ENCODE results near the gene CWH43. TPM values are rescaled to one million over a fixed set of nuclear protein-coding genes. Genes with fewer than 3 reads are reported as not detected.
A peak's percentile ranks its signal among the peaks of the same experiment; 100 is the strongest.
"Not testable (repeated sequence)": the region's sequence is repeated elsewhere in the genome, so short reads cannot be mapped to it uniquely, and the experiment has no call there.

CWH43 gene
- total RNA-seq, 3 donors from 2014 or later (not counting 1 experiment from before 2014, with no cell fraction given) = not detected

GRCh38 chr4:49099831-49100444 lies 113.9 kb downstream of the CWH43 start:
- intact Hi-C loops (cut with micrococcal nuclease); H3K4me1 ChIP-seq (ENCODE audit: control insufficient read depth, insufficient read depth, low read length); H3K36me3 Mint-ChIP-seq; ATAC-seq; H3K36me3 ChIP-seq (ENCODE audit: control insufficient read depth, insufficient read depth, low read length); H3K27ac Mint-ChIP-seq; H3K4me3 ChIP-seq (ENCODE audit: low read length); H3K27ac ChIP-seq (ENCODE audit: low read length); H3K4me3 Mint-ChIP-seq; H3K27me3 ChIP-seq (ENCODE audit: control insufficient read depth, insufficient read depth, low read length); H3K4me1 Mint-ChIP-seq; H3K27me3 Mint-ChIP-seq (ENCODE audit: low read depth in 2 of 2): not testable (repeated sequence)
- 82% methylated on average over 16 of the region's 16 CpGs for WGBS (ENCODE audit: insufficient coverage)
- peaks cover 49% of the 10 kb centered on the region for H3K9me3 ChIP-seq (ENCODE audit: control insufficient read depth, insufficient read depth, low read length)
- H3K9me3 Mint-ChIP-seq = peaks cover 67% of the 10 kb centered on the region in 2 donors
- peak in 1 of 2 donors; percentile 24 for DNase-seq

GRCh38 chr4:49102344-49102898 lies 116.3 kb downstream of the CWH43 start:
- peaks cover 73% of the 10 kb centered on the region in 2 donors for H3K9me3 Mint-ChIP-seq
- H3K27me3 Mint-ChIP-seq (ENCODE audit: low read depth in 2 of 2); H3K4me1 ChIP-seq (ENCODE audit: control insufficient read depth, insufficient read depth, low read length); H3K36me3 ChIP-seq (ENCODE audit: control insufficient read depth, insufficient read depth, low read length); H3K36me3 Mint-ChIP-seq; H3K4me1 Mint-ChIP-seq; H3K27ac ChIP-seq (ENCODE audit: low read length); H3K27ac Mint-ChIP-seq; H3K4me3 Mint-ChIP-seq; H3K27me3 ChIP-seq (ENCODE audit: control insufficient read depth, insufficient read depth, low read length); H3K4me3 ChIP-seq (ENCODE audit: low read length); intact Hi-C loops (cut with micrococcal nuclease): not testable (repeated sequence)
- H3K9me3 ChIP-seq (ENCODE audit: control insufficient read depth, insufficient read depth, low read length) = peaks cover 49% of the 10 kb centered on the region
- DNase-seq = peak in 1 of 2 donors; percentile 4
- ATAC-seq = peak; percentile 20 to 60 (median 37)
- 74% methylated on average over 9 of the region's 9 CpGs for WGBS (ENCODE audit: insufficient coverage)

GRCh38 chr4:49103436-49104136 lies 117.5 kb downstream of the CWH43 start:
- H3K27me3 ChIP-seq (ENCODE audit: control insufficient read depth, insufficient read depth, low read length); H3K27ac ChIP-seq (ENCODE audit: low read length); H3K4me1 Mint-ChIP-seq; H3K4me1 ChIP-seq (ENCODE audit: control insufficient read depth, insufficient read depth, low read length); intact Hi-C loops (cut with micrococcal nuclease); H3K27me3 Mint-ChIP-seq (ENCODE audit: low read depth in 2 of 2); H3K36me3 Mint-ChIP-seq; H3K27ac Mint-ChIP-seq; H3K4me3 ChIP-seq (ENCODE audit: low read length); H3K36me3 ChIP-seq (ENCODE audit: control insufficient read depth, insufficient read depth, low read length); H3K4me3 Mint-ChIP-seq; DNase-seq: not testable (repeated sequence)
- WGBS (ENCODE audit: insufficient coverage) = 68% methylated on average over 14 of the region's 14 CpGs
- ATAC-seq = peak in 1 of 3 donors; percentile 40
- H3K9me3 Mint-ChIP-seq = peaks cover 71 to 72% of the 10 kb centered on the region in 2 donors
- H3K9me3 ChIP-seq (ENCODE audit: control insufficient read depth, insufficient read depth, low read length) = peaks cover 44% of the 10 kb centered on the region

- H3K4me3 Mint-ChIP-seq; H3K36me3 ChIP-seq (ENCODE audit: control insufficient read depth, insufficient read depth, low read length); H3K4me1 ChIP-seq (ENCODE audit: control insufficient read depth, insufficient read depth, low read length); intact Hi-C loops (cut with micrococcal nuclease); H3K4me3 ChIP-seq (ENCODE audit: low read length); H3K27me3 ChIP-seq (ENCODE audit: control insufficient read depth, insufficient read depth, low read length); H3K27me3 Mint-ChIP-seq (ENCODE audit: low read depth in 2 of 2); H3K4me1 Mint-ChIP-seq; ATAC-seq; H3K36me3 Mint-ChIP-seq; H3K27ac Mint-ChIP-seq; H3K27ac ChIP-seq (ENCODE audit: low read length): not testable (repeated sequence)
- H3K9me3 Mint-ChIP-seq = peaks cover 66% of the 10 kb centered on the region in 2 donors
- DNase-seq = peak in 1 of 2 donors; percentile 22
- WGBS (ENCODE audit: insufficient coverage) = 68% methylated on average over 17 of the region's 17 CpGs
- H3K9me3 ChIP-seq (ENCODE audit: control insufficient read depth, insufficient read depth, low read length) = peaks cover 38% of the 10 kb centered on the region
Measured at GRCh38 chr4:49104231-49104930, 118.3 kb downstream of the CWH43 start.

GRCh38 chr4:49105248-49105904 lies 119.3 kb downstream of the CWH43 start:
- H3K27me3 Mint-ChIP-seq (ENCODE audit: low read depth in 2 of 2); H3K27ac ChIP-seq (ENCODE audit: low read length); H3K4me1 ChIP-seq (ENCODE audit: control insufficient read depth, insufficient read depth, low read length); ATAC-seq; H3K27me3 ChIP-seq (ENCODE audit: control insufficient read depth, insufficient read depth, low read length); H3K4me3 ChIP-seq (ENCODE audit: low read length); H3K4me3 Mint-ChIP-seq; H3K27ac Mint-ChIP-seq; H3K36me3 Mint-ChIP-seq; intact Hi-C loops (cut with micrococcal nuclease); H3K36me3 ChIP-seq (ENCODE audit: control insufficient read depth, insufficient read depth, low read length); H3K4me1 Mint-ChIP-seq: not testable (repeated sequence)
- peaks cover 64 to 65% of the 10 kb centered on the region in 2 donors for H3K9me3 Mint-ChIP-seq
- WGBS (ENCODE audit: insufficient coverage) = 81% methylated on average over 11 of the region's 11 CpGs
- peak in 1 of 2 donors; percentile 6 for DNase-seq
- H3K9me3 ChIP-seq (ENCODE audit: control insufficient read depth, insufficient read depth, low read length) = peaks cover 31% of the 10 kb centered on the region

GRCh38 chr4:49107262-49107661 lies 121.2 kb downstream of the CWH43 start:
- 62% methylated on average over 6 of the region's 6 CpGs for WGBS (ENCODE audit: insufficient coverage)
- peaks cover 70 to 71% of the 10 kb centered on the region in 2 donors for H3K9me3 Mint-ChIP-seq
- H3K36me3 Mint-ChIP-seq; H3K36me3 ChIP-seq (ENCODE audit: control insufficient read depth, insufficient read depth, low read length); H3K4me1 Mint-ChIP-seq; H3K27ac ChIP-seq (ENCODE audit: low read length); intact Hi-C loops (cut with micrococcal nuclease); H3K4me1 ChIP-seq (ENCODE audit: control insufficient read depth, insufficient read depth, low read length); H3K27ac Mint-ChIP-seq; H3K4me3 ChIP-seq (ENCODE audit: low read length); H3K27me3 Mint-ChIP-seq (ENCODE audit: low read depth in 2 of 2); ATAC-seq; H3K4me3 Mint-ChIP-seq; H3K27me3 ChIP-seq (ENCODE audit: control insufficient read depth, insufficient read depth, low read length): not testable (repeated sequence)
- peak in 1 of 2 donors; percentile 40 for DNase-seq
- H3K9me3 ChIP-seq (ENCODE audit: control insufficient read depth, insufficient read depth, low read length) = peaks cover 31% of the 10 kb centered on the region

- intact Hi-C loops (cut with micrococcal nuclease); H3K27me3 ChIP-seq (ENCODE audit: control insufficient read depth, insufficient read depth, low read length); H3K4me3 ChIP-seq (ENCODE audit: low read length); H3K36me3 ChIP-seq (ENCODE audit: control insufficient read depth, insufficient read depth, low read length); H3K27ac Mint-ChIP-seq; H3K4me1 ChIP-seq (ENCODE audit: control insufficient read depth, insufficient read depth, low read length); DNase-seq; H3K27me3 Mint-ChIP-seq (ENCODE audit: low read depth in 2 of 2); H3K4me3 Mint-ChIP-seq; H3K36me3 Mint-ChIP-seq; H3K27ac ChIP-seq (ENCODE audit: low read length); H3K4me1 Mint-ChIP-seq: not testable (repeated sequence)
- peaks cover 28% of the 10 kb centered on the region for H3K9me3 ChIP-seq (ENCODE audit: control insufficient read depth, insufficient read depth, low read length)
- WGBS (ENCODE audit: insufficient coverage) = 61% methylated on average over 14 of the region's 17 CpGs
- H3K9me3 Mint-ChIP-seq = peaks cover 64 to 67% of the 10 kb centered on the region in 2 donors
- ATAC-seq = peak; percentile 25 to 71 (median 51)
Measured at GRCh38 chr4:49108183-49108978, 122.3 kb downstream of the CWH43 start.

All from natural killer cell (primary cell).